Omental fat pad (tissue), 4 donors: ENCODE data around the gene EPPIN. TPM values are rescaled to one million over a fixed set of nuclear protein-coding genes. Genes with fewer than 3 reads are reported as not detected.

Source experiments
- ATAC-seq: fragments of 150-250 bp; one replicate; pipeline ENCODE4 v1.9.1; 2016; ENCODE audit warnings: mild to moderate bottlenecking, moderate library complexity; ENCODE audit not compliant: low FRiP score
- DNase-seq: peaks from one replicate; pipeline ENCODE4 v3.0.0-alpha.2; 2019; ENCODE audit warnings: low spot score
- CTCF ChIP-seq, 3 donors: fragments of 450-650 bp; IDR thresholded peaks; one replicate each; pipeline ENCODE4 v1.5.1; 2016 to 2017; ENCODE audit warnings: antibody characterized with exemption in 3 of 3, mild to moderate bottlenecking in 3 of 3, moderate library complexity in 2 of 3
- total RNA-seq, 4 donors: library from RNA; depleted of rRNA; stranded (reverse); fragments of >200 nt; gene quantifications; one replicate each; pipeline ENCODE4 v1.1.0, GENCODE V29; 2016

EPPIN gene
- total RNA-seq, 4 donors from 2014 or later = not detected

GRCh38 chr20:45539382-45539781, 7.8 kb downstream of the EPPIN start, which contains the start of gene WFDC6:
Gene WFDC6, minus strand, starts transcription at chr20:45539482. Its CDS starts 75 bp downstream, at chr20:45539407.
- no peak for ATAC-seq
- TF ChIP-seq CTCF (IDR thresholded peaks at IDR 0.05) = no peak
- no peak for DNase-seq

- ATAC-seq (no peak), DNase-seq (no peak)
- no peak for TF ChIP-seq CTCF (IDR thresholded peaks at IDR 0.05)
Observed at GRCh38 chr20:45538209-45538799, 8.9 kb downstream of the EPPIN start.

GRCh38 chr20:45527294-45527693, 19.9 kb downstream of the EPPIN start:
- ATAC-seq = no peak
- no peak for TF ChIP-seq CTCF (IDR thresholded peaks at IDR 0.05)
- no peak for DNase-seq

- no peak for TF ChIP-seq CTCF (IDR thresholded peaks at IDR 0.05)
- ATAC-seq (no peak), DNase-seq (no peak)
Observed at GRCh38 chr20:45523821-45524220, 23.4 kb downstream of the EPPIN start.

- no peak for DNase-seq
- ATAC-seq = peak; percentile 92
Observed at GRCh38 chr20:45518282-45518681, 28.9 kb downstream of the EPPIN start.

GRCh38 chr20:45515147-45515913, 31.9 kb downstream of the EPPIN start, which contains the start of gene SPINT3:
Gene SPINT3, minus strand, starts transcription at chr20:45515622. Its CDS starts 14 bp downstream, at chr20:45515608.
- DNase-seq (no peak), ATAC-seq (no peak)
- no peak for TF ChIP-seq CTCF (IDR thresholded peaks at IDR 0.05)

More at GRCh38 chr20:45518282-45518681, 28.9 kb downstream of the EPPIN start:
- no peak for TF ChIP-seq CTCF (IDR thresholded peaks at IDR 0.05)
